Vagina (tissue), 2 donors: ENCODE measurements around the gene INPP5A. TPM values are rescaled to one million over a fixed set of nuclear protein-coding genes. Genes with fewer than 3 reads are reported as not detected.

ENCODE experiments used
- DNase-seq, 2 donors: peaks; one replicate each; pipeline ENCODE4 v3.0.0-alpha.2; 2017; ENCODE audit errors: extremely low spot score in 2 of 2
- H3K27ac ChIP-seq: fragments of 200-600 bp; sonication (generic); one replicate; pipeline ENCODE4 v1.5.1; 2019
- H3K27me3 ChIP-seq: fragments of 200-600 bp; sonication (generic); one replicate; pipeline ENCODE4 v1.5.1; 2019
- H3K36me3 ChIP-seq, 2 donors: fragments of 200-600 bp; sonication (generic); one replicate each; pipeline ENCODE4 v1.5.1; 2017 to 2019
- H3K4me1 ChIP-seq: fragments of 200-600 bp; sonication (generic); one replicate; pipeline ENCODE4 v1.5.1; 2019
- H3K4me3 ChIP-seq, 2 donors: fragments of 200-600 bp; sonication (generic); 1 replicate in 1 of 2; 2 replicates in 1 of 2; pipeline ENCODE4 v1.5.1; 2016 to 2019
- H3K9me3 ChIP-seq: fragments of 200-600 bp; sonication (generic); one replicate; pipeline ENCODE4 v1.5.1; 2019
- CTCF ChIP-seq, 3 experiments: fragments of 450-650 bp in 2 of 3; fragments of 200-600 bp in 1 of 3; sonication (generic) in 1 of 3; IDR thresholded peaks; one replicate each; pipeline ENCODE4 v1.5.1; 2017 to 2019; ENCODE audit warnings: antibody characterized with exemption in 3 of 3, mild to moderate bottlenecking in 2 of 3, moderate library complexity in 2 of 3
- POLR2A ChIP-seq, 2 donors: fragments of 450-650 bp; IDR thresholded peaks; one replicate each; pipeline ENCODE4 v1.6.1; 2017; ENCODE audit warnings: antibody characterized with exemption in 2 of 2, mild to moderate bottlenecking in 2 of 2, moderate library complexity in 2 of 2
- POLR2AphosphoS5 ChIP-seq, 2 donors: sonication (generic); formaldehyde crosslinking; IDR thresholded peaks; one replicate each; pipeline ENCODE4 v1.9.0; 2017; ENCODE audit warnings: antibody characterized with exemption in 2 of 2, mild to moderate bottlenecking in 2 of 2, low read depth in 1 of 2; ENCODE audit not compliant: insufficient read depth in 1 of 2
- intact Hi-C: fragments of 100-400 bp; cut with DNase I; formaldehyde crosslinking; loops from one replicate; pipeline ENCODE4 v1.15.1; 2023
- total RNA-seq: library from RNA; depleted of rRNA; stranded (reverse); fragments of >200 nt; gene quantifications from one replicate; pipeline ENCODE4 v1.2.3, GENCODE V29; 2016

INPP5A gene
- total RNA-seq, 1 donor from 2014 or later, result 24.3 TPM

- intact Hi-C loops, result no loop called here
- no peak overlapping the region for H3K4me3 ChIP-seq
- no peak overlapping the region for H3K27ac ChIP-seq
- no peaks in the 10 kb centered on the region for H3K27me3 ChIP-seq
- no peaks in the 10 kb centered on the region for H3K9me3 ChIP-seq
- peaks cover 25% of the 10 kb centered on the region for H3K4me1 ChIP-seq
- DNase-seq, result no peak
- no peaks in the 10 kb centered on the region for H3K36me3 ChIP-seq
- TF ChIP-seq CTCF (IDR thresholded peaks at IDR 0.05), result no peak
- TF ChIP-seq POLR2AphosphoS5 (IDR thresholded peaks at IDR 0.05; ENCODE audit: insufficient read depth in 1 of 2, low read depth in 1 of 2), result no peak
- TF ChIP-seq POLR2A (IDR thresholded peaks at IDR 0.05), result no peak
These were observed 12.9 kb upstream of the INPP5A start for GRCh38 chr10:132524443-132525285.

DNA sequence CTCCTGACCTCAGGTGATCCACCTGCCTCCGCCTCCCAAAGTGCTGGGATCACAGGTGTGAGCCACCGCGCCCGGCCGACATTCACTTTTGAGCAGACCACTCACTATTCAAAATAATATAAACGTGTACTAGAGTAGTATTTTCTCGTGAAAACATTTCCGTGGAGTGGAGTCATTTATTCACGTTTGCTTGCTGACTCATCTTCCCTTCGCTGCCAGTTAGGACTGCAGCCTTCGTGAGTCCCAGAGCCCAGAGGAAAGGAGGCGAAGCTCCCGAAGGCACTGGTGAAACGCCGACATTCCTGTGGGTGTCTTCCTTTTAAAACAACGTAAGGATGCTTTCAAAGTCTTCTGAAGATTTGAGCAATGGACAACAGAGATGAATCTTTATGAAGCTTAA, 10.9 kb upstream of the INPP5A start:
- DNase-seq, result no peak
- no peaks in the 10 kb centered on the region for H3K9me3 ChIP-seq
- H3K27me3 ChIP-seq, result no peaks in the 10 kb centered on the region
- TF ChIP-seq POLR2A (IDR thresholded peaks at IDR 0.05) (no peak), CTCF (IDR thresholded peaks at IDR 0.05) (no peak), POLR2AphosphoS5 (IDR thresholded peaks at IDR 0.05; ENCODE audit: insufficient read depth in 1 of 2, low read depth in 1 of 2) (peak in 1 of 2 donors; percentile 28)
- H3K36me3 ChIP-seq, result no peaks in the 10 kb centered on the region
- H3K4me1 ChIP-seq, result peaks cover 7% of the 10 kb centered on the region
- H3K27ac ChIP-seq, result no peak overlapping the region
- intact Hi-C loops, result no loop called here
- no peak overlapping the region for H3K4me3 ChIP-seq

GRCh38 chr10:132527339-132528063, 10.1 kb upstream of the INPP5A start:
- no peak for DNase-seq
- Histone ChIP-seq H3K27ac (peak overlapping the region; percentile 25), H3K4me3 (no peak overlapping the region), H3K9me3 (no peaks in the 10 kb centered on the region), H3K36me3 (no peaks in the 10 kb centered on the region), H3K27me3 (no peaks in the 10 kb centered on the region), H3K4me1 (peaks cover 5% of the 10 kb centered on the region)
- TF ChIP-seq POLR2A (IDR thresholded peaks at IDR 0.05) (no peak), CTCF (IDR thresholded peaks at IDR 0.05) (no peak), POLR2AphosphoS5 (IDR thresholded peaks at IDR 0.05; ENCODE audit: insufficient read depth in 1 of 2, low read depth in 1 of 2) (no peak)
- intact Hi-C loops, result no loop called here

DNA sequence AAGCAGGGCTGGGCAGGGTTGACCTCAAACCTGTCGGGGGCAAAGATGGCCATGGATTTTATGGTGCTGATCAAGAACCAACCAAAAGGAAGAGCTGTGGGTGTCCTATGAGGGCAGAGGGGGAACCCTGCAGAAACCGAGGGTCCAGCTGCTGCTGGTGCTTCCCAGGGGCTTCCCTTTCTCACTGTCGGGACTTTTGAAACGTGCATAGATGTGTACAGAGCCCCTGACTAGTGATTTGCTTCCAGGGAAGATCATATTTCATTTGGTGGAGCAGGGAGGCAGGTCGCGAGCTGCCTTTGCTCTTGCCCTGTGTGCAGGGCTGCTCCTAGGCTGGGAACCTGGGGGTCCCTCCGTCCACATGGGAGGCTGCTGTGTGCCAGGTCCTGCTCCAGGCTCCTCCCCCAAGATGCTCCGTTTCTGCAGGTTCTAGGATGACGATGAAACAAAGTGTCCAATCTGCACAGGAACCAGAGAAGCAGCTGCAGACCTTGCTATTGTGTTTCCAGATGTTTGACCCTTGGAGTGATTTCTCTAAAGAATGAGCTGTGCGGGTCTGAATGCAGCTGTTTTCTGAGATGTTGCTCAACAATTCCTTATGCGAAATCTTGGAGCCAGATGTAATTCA, 9.4 kb upstream of the INPP5A start:
- no peak for DNase-seq
- intact Hi-C loops, result no loop called here
- H3K36me3 ChIP-seq, result no peaks in the 10 kb centered on the region
- TF ChIP-seq CTCF (IDR thresholded peaks at IDR 0.05), result no peak
- peak in 1 of 2 donors; percentile 51 for TF ChIP-seq POLR2AphosphoS5 (IDR thresholded peaks at IDR 0.05; ENCODE audit: insufficient read depth in 1 of 2, low read depth in 1 of 2)
- TF ChIP-seq POLR2A (IDR thresholded peaks at IDR 0.05), result no peak
- H3K27ac ChIP-seq, result peak overlapping the region; percentile 25
- no peaks in the 10 kb centered on the region for H3K27me3 ChIP-seq
- H3K9me3 ChIP-seq, result no peaks in the 10 kb centered on the region
- peaks cover 10% of the 10 kb centered on the region for H3K4me1 ChIP-seq
- H3K4me3 ChIP-seq, result no peak overlapping the region
